BE2C (cell line): ENCODE data around the gene DUT.

Experiments
- DNase-seq: peaks from one replicate; pipeline ENCODE4 v3.0.0-alpha.2; 2020
- H3K27me3 ChIP-seq: fragments of 250-450 bp; sonication (Bioruptor Pico); 2 replicates; pipeline ENCODE4 v1.5.1; 2020; ENCODE audit warnings: mild to moderate bottlenecking
- H3K36me3 ChIP-seq: fragments of 250-450 bp; sonication (Bioruptor Pico); 2 replicates; pipeline ENCODE4 v1.5.1; 2020; ENCODE audit warnings: mild to moderate bottlenecking
- H3K4me1 ChIP-seq: fragments of 250-450 bp; sonication (Bioruptor Pico); 2 replicates; pipeline ENCODE4 v1.5.1; 2020
- H3K4me3 ChIP-seq: 2 replicates; pipeline ENCODE4 v1.5.1; 2011; ENCODE audit warnings: low read depth, low read length
- H3K9me3 ChIP-seq: fragments of 250-450 bp; sonication (Bioruptor Pico); 2 replicates; pipeline ENCODE4 v1.5.1; 2020
- CTCF ChIP-seq: IDR thresholded peaks from 2 replicates; pipeline ENCODE4 v1.5.1; 2012; ENCODE audit warnings: mild to moderate bottlenecking, low read depth, low read length

DUT gene

GRCh38 chr15:48367483-48367882 lies 36.3 kb downstream of the DUT start:
- DNase-seq = no peak
- Histone ChIP-seq H3K4me1 (no peaks in the 10 kb centered on the region), H3K36me3 (no peaks in the 10 kb centered on the region), H3K9me3 (no peaks in the 10 kb centered on the region), H3K4me3 (no peak overlapping the region), H3K27me3 (no peaks in the 10 kb centered on the region)
- no peak for TF ChIP-seq CTCF

GRCh38 chr15:48370460-48370859 lies 39.2 kb downstream of the DUT start:
- Histone ChIP-seq H3K27me3 (no peaks in the 10 kb centered on the region), H3K4me3 (no peak overlapping the region), H3K4me1 (no peaks in the 10 kb centered on the region; the same call in 1 of the 2 replicates), H3K36me3 (no peaks in the 10 kb centered on the region), H3K9me3 (no peaks in the 10 kb centered on the region)
- no peak for TF ChIP-seq CTCF
- DNase-seq = no peak

GRCh38 chr15:48371550-48371949 lies 40.3 kb downstream of the DUT start:
- no peak for DNase-seq
- no peak for TF ChIP-seq CTCF
- no peaks in the 10 kb centered on the region; the same call in 1 of the 2 replicates for H3K4me1 ChIP-seq

GRCh38 chr15:48371961-48372360 lies 40.7 kb downstream of the DUT start:
- no peaks in the 10 kb centered on the region for H3K36me3 ChIP-seq
- no peaks in the 10 kb centered on the region; the same call in 1 of the 2 replicates for H3K4me1 ChIP-seq
- H3K27me3 ChIP-seq = no peaks in the 10 kb centered on the region
- no peaks in the 10 kb centered on the region for H3K9me3 ChIP-seq
- DNase-seq = no peak
- H3K4me3 ChIP-seq = no peak overlapping the region
- no peak for TF ChIP-seq CTCF

More at GRCh38 chr15:48371550-48371949, 40.3 kb downstream of the DUT start:
- H3K4me3 ChIP-seq = no peak overlapping the region
- no peaks in the 10 kb centered on the region for H3K27me3 ChIP-seq
- H3K36me3 ChIP-seq = no peaks in the 10 kb centered on the region
- H3K9me3 ChIP-seq = no peaks in the 10 kb centered on the region

- Histone ChIP-seq H3K9me3 (no peaks in the 10 kb centered on the region), H3K36me3 (no peaks in the 10 kb centered on the region), H3K4me1 (no peaks in the 10 kb centered on the region; the same call in 1 of the 2 replicates), H3K27me3 (no peaks in the 10 kb centered on the region), H3K4me3 (no peak overlapping the region)
- peak; percentile 23 for DNase-seq
- no peak for TF ChIP-seq CTCF
Measured at GRCh38 chr15:48373821-48374451, 42.7 kb downstream of the DUT start.

GRCh38 chr15:48374472-48374871 lies 43.2 kb downstream of the DUT start:
- no peak for TF ChIP-seq CTCF
- Histone ChIP-seq H3K4me1 (no peaks in the 10 kb centered on the region; the same call in 1 of the 2 replicates), H3K27me3 (no peaks in the 10 kb centered on the region), H3K9me3 (no peaks in the 10 kb centered on the region), H3K36me3 (no peaks in the 10 kb centered on the region), H3K4me3 (no peak overlapping the region)
- no peak for DNase-seq
